ENCODE measurements around the gene ALDH1A2.

DNA sequence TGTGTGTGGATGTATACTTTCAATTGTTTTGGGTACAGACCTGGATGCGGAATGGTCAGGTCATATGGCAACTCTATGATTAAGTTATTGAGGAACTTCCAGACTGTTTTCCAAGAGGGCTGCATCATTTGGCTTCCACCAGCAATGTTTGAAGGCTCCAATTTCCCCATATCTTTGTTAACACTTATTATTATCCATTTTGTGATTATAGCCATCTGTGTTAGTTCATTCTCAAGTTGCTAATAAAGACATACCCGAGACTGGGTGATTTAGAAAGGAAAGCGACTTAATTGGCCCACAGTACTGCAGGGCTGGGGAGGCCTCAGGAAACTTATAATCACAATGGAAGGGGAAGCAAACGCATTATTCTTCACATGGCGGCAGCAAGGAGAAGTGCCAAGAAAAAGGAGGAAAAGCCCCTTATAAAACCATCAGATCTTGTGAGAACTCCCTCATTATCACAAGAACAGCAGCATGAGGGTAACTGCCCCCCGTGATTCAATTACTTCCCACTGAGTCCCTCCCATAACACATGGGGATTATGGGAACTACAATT, 31.1 kb upstream of the ALDH1A2 start:
- TF ChIP-seq CTCF (tag by site-specific recombination; IDR thresholded peaks at IDR 0.05) = no peak
- no peak for TF ChIP-seq ZNF274 (IDR thresholded peaks at IDR 0.05; ENCODE audit: low read length)
- no peak for TF ChIP-seq ZNF274 (tag by site-specific recombination; IDR thresholded peaks at IDR 0.05; ENCODE audit: borderline replicate concordance)
- TF ChIP-seq GLI2 (tag by site-specific recombination; IDR thresholded peaks at IDR 0.05; ENCODE audit: borderline replicate concordance, low read depth) = no peak
- no peak for TF ChIP-seq ZNF449 (tag by site-specific recombination; IDR thresholded peaks at IDR 0.05)
- no peak for TF ChIP-seq ZNF202 (tag by site-specific recombination; IDR thresholded peaks at IDR 0.05; ENCODE audit: borderline replicate concordance)
- TF ChIP-seq ZNF211 (tag by site-specific recombination; IDR thresholded peaks at IDR 0.05; ENCODE audit: low read depth) = no peak
- TF ChIP-seq, protein P1, sequence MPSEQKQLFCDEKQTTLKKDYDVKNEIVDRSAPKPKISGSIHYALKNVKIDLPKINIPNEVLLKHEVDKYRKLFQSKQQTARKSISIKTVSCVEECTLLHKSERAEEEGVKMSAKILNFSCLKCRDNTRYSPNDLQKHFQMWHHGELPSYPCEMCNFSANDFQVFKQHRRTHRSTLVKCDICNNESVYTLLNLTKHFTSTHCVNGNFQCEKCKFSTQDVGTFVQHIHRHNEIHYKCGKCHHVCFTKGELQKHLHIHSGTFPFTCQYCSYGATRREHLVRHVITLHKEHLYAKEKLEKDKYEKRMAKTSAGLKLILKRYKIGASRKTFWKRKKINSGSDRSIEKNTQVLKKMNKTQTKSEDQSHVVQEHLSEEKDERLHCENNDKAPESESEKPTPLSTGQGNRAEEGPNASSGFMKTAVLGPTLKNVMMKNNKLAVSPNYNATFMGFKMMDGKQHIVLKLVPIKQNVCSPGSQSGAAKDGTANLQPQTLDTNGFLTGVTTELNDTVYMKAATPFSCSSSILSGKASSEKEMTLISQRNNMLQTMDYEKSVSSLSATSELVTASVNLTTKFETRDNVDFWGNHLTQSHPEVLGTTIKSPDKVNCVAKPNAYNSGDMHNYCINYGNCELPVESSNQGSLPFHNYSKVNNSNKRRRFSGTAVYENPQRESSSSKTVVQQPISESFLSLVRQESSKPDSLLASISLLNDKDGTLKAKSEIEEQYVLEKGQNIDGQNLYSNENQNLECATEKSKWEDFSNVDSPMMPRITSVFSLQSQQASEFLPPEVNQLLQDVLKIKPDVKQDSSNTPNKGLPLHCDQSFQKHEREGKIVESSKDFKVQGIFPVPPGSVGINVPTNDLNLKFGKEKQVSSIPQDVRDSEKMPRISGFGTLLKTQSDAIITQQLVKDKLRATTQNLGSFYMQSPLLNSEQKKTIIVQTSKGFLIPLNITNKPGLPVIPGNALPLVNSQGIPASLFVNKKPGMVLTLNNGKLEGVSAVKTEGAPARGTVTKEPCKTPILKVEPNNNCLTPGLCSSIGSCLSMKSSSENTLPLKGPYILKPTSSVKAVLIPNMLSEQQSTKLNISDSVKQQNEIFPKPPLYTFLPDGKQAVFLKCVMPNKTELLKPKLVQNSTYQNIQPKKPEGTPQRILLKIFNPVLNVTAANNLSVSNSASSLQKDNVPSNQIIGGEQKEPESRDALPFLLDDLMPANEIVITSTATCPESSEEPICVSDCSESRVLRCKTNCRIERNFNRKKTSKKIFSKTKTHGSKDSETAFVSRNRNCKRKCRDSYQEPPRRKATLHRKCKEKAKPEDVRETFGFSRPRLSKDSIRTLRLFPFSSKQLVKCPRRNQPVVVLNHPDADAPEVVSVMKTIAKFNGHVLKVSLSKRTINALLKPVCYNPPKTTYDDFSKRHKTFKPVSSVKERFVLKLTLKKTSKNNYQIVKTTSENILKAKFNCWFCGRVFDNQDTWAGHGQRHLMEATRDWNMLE (tag by site-specific recombination; conservative IDR thresholded peaks at IDR 0.05; ENCODE audit: low read depth) = no peak
- no peak for TF ChIP-seq KLF17 (tag by site-specific recombination; IDR thresholded peaks at IDR 0.05)
